HepG2 (cell line): Measurements from ENCODE around the gene KCNK7. TPM values are rescaled to one million over a fixed set of nuclear protein-coding genes. Genes with fewer than 3 reads are reported as not detected.

ENCODE experiments used
- ATAC-seq: fragments of 200-7000 bp; cut with Tn5 transposase; 3 replicates; pipeline ENCODE4 v1.9.1; 2020; ENCODE audit warnings: mild to moderate bottlenecking, moderate library complexity
- BruUV-seq: library from RNA; stranded (reverse); fragments of 400-500 nt; replicated peaks from 2 replicates; lab custom pipeline; 2021; lab: Mats Ljungman, UMichigan
- CTCF ChIA-PET: fragments of 300-600 bp; formaldehyde crosslinking; extraction: SDS; loops from one replicate; lab custom pipeline; 2021; ENCODE audit warnings: low total read pairs, inconsistent platforms, low intra/inter-chr PET ratio; lab: Yijun Ruan, JAX
- POLR2A ChIA-PET: fragments of 350-600 bp; sonication (Branson Sonifier 250); formaldehyde crosslinking; loops from one replicate; lab custom pipeline; 2020; ENCODE audit warnings: antibody characterized with exemption, inconsistent platforms; lab: Yijun Ruan, JAX
- DNase-seq: peaks from one replicate; pipeline ENCODE4 v3.0.0-alpha.2; 2015; ENCODE audit warnings: low spot score
- FAIRE-seq: peaks from 3 replicates; lab custom pipeline; 2011; peaks lifted over from hg19 to GRCh38; lab: Jason Lieb, UNC
- H2AFZ ChIP-seq: one replicate; pipeline ENCODE4 v1.6.1; 2011; ENCODE audit warnings: low read length, inconsistent platforms
- H3K27ac ChIP-seq: fragments of 300-600 bp; 3 replicates; pipeline ENCODE4 v1.8.0; 2011; ENCODE audit warnings: mixed run types, mild to moderate bottlenecking, mixed read lengths, low read length, inconsistent platforms; ENCODE audit not compliant: insufficient read depth; ENCODE audit errors: extremely low read length
- H3K27me3 ChIP-seq, 2 experiments: fragments of 200-600 bp in 1 of 2; 2 replicates in 1 of 2; 3 replicates in 1 of 2; pipeline versions ENCODE4 v1.6.0 to v1.8.0; 2011; ENCODE audit warnings: low read length in 2 of 2, mild to moderate bottlenecking in 2 of 2, moderate library complexity in 2 of 2, inconsistent platforms in 1 of 2; ENCODE audit not compliant: insufficient read depth in 2 of 2, control insufficient read depth in 1 of 2
- H3K36me3 ChIP-seq, 2 experiments: fragments of 200-600 bp in 1 of 2; replicated peaks in 1 of 2; 2 replicates in 1 of 2; 3 replicates in 1 of 2; pipeline versions ENCODE4 v1.5.1 to v1.8.0; 2011; ENCODE audit warnings: low read length in 2 of 2, inconsistent platforms in 1 of 2; ENCODE audit not compliant: insufficient read depth in 2 of 2, control insufficient read depth in 1 of 2
- H3K4me1 ChIP-seq: 2 replicates; pipeline ENCODE4 v1.5.1; 2012; ENCODE audit warnings: low read length, inconsistent platforms; ENCODE audit not compliant: insufficient read depth
- H3K4me2 ChIP-seq: 2 replicates; pipeline ENCODE4 v1.6.0; 2011; ENCODE audit warnings: low read depth, low read length, inconsistent platforms
- H3K4me3 ChIP-seq, 3 experiments: fragments of 200-600 bp in 1 of 3; sonication (generic), shearing (Covaris generic) in 1 of 3; replicated peaks in 1 of 3; 2 replicates each; pipeline ENCODE4 v1.5.1; 2011 to 2016; ENCODE audit warnings: low read length in 3 of 3, inconsistent platforms in 2 of 3, low read depth in 2 of 3, mild to moderate bottlenecking in 2 of 3, control low read depth in 1 of 3, mixed read lengths in 1 of 3; ENCODE audit not compliant: insufficient read depth in 1 of 3
- H3K79me2 ChIP-seq: one replicate; pipeline ENCODE4 v1.6.1; 2011; ENCODE audit warnings: low read length, inconsistent platforms; ENCODE audit not compliant: insufficient read depth
- H3K9ac ChIP-seq: 2 replicates; pipeline ENCODE4 v1.6.0; 2011; ENCODE audit warnings: mild to moderate bottlenecking, low read depth, low read length, inconsistent platforms; ENCODE audit not compliant: insufficient read depth
- H3K9me3 ChIP-seq: 2 replicates; pipeline ENCODE4 v1.5.1; 2012; ENCODE audit warnings: mild to moderate bottlenecking, low read length
- H4K20me1 ChIP-seq: 2 replicates; pipeline ENCODE4 v1.6.0; 2011; ENCODE audit warnings: inconsistent platforms, mild to moderate bottlenecking, low read length, moderate library complexity; ENCODE audit not compliant: insufficient read depth
- HMG20A ChIP-seq: IDR thresholded peaks from 2 replicates; pipeline ENCODE4 v1.6.1; 2016; ENCODE audit warnings: borderline replicate concordance
- HNRNPUL1 ChIP-seq: fragments of 200-400 bp; formaldehyde crosslinking; IDR thresholded peaks from 2 replicates; pipeline ENCODE4 v1.6.1; 2017; ENCODE audit warnings: low read depth, mild to moderate bottlenecking, low read length, moderate library complexity
- KDM5A ChIP-seq: fragments of 200-600 bp; sonication (generic); IDR thresholded peaks from 2 replicates; pipeline ENCODE4 v1.7.0; 2018; ENCODE audit warnings: antibody characterized with exemption, mild to moderate bottlenecking, low read length, borderline replicate concordance
- RBAK ChIP-seq: sonication (generic); formaldehyde crosslinking; IDR thresholded peaks from 2 replicates; pipeline ENCODE4 v1.5.1; 2020; ENCODE audit warnings: mild to moderate bottlenecking, missing genetic modification reagents
- RBFOX2 ChIP-seq: fragments of 200-400 bp; formaldehyde crosslinking; IDR thresholded peaks from 2 replicates; pipeline ENCODE4 v1.6.1; 2017; ENCODE audit warnings: low read depth, mild to moderate bottlenecking, low read length
- RBM22 ChIP-seq: fragments of 200-400 bp; formaldehyde crosslinking; optimal IDR thresholded peaks from 2 replicates; pipeline ENCODE3; 2017; ENCODE audit warnings: mild to moderate bottlenecking, low read length, moderate library complexity
- SMARCC2 ChIP-seq: fragments of 450-650 bp; IDR thresholded peaks from 2 replicates; pipeline ENCODE4 v1.6.1; 2017; ENCODE audit warnings: antibody characterized with exemption, mild to moderate bottlenecking
- SRSF4 ChIP-seq: fragments of 200-400 bp; formaldehyde crosslinking; IDR thresholded peaks from one replicate; pipeline ENCODE4 v1.6.1; 2018; ENCODE audit warnings: mild to moderate bottlenecking, low read depth, low read length, moderate library complexity; ENCODE audit not compliant: poor library complexity, severe bottlenecking
- SRSF9 ChIP-seq: fragments of 200-400 bp; formaldehyde crosslinking; IDR thresholded peaks from 2 replicates; pipeline ENCODE4 v1.6.1; 2018; ENCODE audit warnings: borderline replicate concordance, mild to moderate bottlenecking, low read depth, low read length; ENCODE audit not compliant: insufficient read depth, poor library complexity, severe bottlenecking
- ZNF234 ChIP-seq: sonication (generic); formaldehyde crosslinking; conservative IDR thresholded peaks from 2 replicates; pipeline ENCODE4 v1.5.1; 2020; ENCODE audit warnings: mild to moderate bottlenecking, missing genetic modification reagents
- ZNF251 ChIP-seq: sonication (generic); formaldehyde crosslinking; IDR thresholded peaks from 2 replicates; pipeline ENCODE4 v1.9.0; 2021; ENCODE audit warnings: mild to moderate bottlenecking, missing genetic modification reagents
- ZNF382 ChIP-seq: sonication (generic); formaldehyde crosslinking; IDR thresholded peaks from 2 replicates; pipeline ENCODE4 v1.5.0; 2020; ENCODE audit warnings: missing genetic modification reagents, mild to moderate bottlenecking, borderline replicate concordance
- ZNF468 ChIP-seq: sonication (generic); formaldehyde crosslinking; IDR thresholded peaks from 2 replicates; pipeline ENCODE4 v1.8.0; 2022; ENCODE audit warnings: mild to moderate bottlenecking, moderate library complexity, missing genetic modification reagents
- ZSCAN20 ChIP-seq: sonication (generic); formaldehyde crosslinking; IDR thresholded peaks from 2 replicates; pipeline ENCODE4 v1.4.0; 2020; ENCODE audit warnings: missing genetic modification reagents, mild to moderate bottlenecking, borderline replicate concordance
- WGBS: methylation state at CpG from one replicate; pipeline ENCODE4 v1.1.6; 2017; ENCODE audit warnings: low lambda C conversion rate; 5-methylcytosine and 5-hydroxymethylcytosine counted together
- in situ Hi-C: cut with HindIII; loops from 2 replicates; pipeline ENCODE4 v1.10.0; 2017; ENCODE audit warnings: low pct_unique_long_range_greater_than_20kb; ENCODE audit not compliant: extremely low pct_ligation_motif_present
- intact Hi-C: fragments of 100-400 bp; cut with micrococcal nuclease; formaldehyde crosslinking; loops from one replicate; pipeline ENCODE4 v1.10.0; 2022; ENCODE audit not compliant: unreplicated experiment
- polyA plus RNA-seq, 8 experiments: library from polyadenylated mRNA; depleted of rRNA in 3 of 8; stranded (reverse) in 7 of 8; unstranded in 1 of 8; fragments of >200 nt; fragmentation: Illumina TruSeq in 4 of 8; extraction: Trizol in 4 of 8; gene quantifications; 2 replicates each; pipeline versions ENCODE4 v1.2.1 to v1.2.3, GENCODE V29; 2011 to 2016; ENCODE audit warnings: low read depth in 4 of 8, missing spikeins in 1 of 8, mixed read lengths in 1 of 8; ENCODE audit not compliant: insufficient read depth in 1 of 8
- total RNA-seq, 5 experiments: library from RNA; depleted of rRNA; stranded (reverse); fragments of >200 nt; fragmentation: Illumina TruSeq; extraction: Trizol; gene quantifications; 2 replicates each; pipeline ENCODE4 v1.2.3, GENCODE V29; 2016; ENCODE audit warnings: low read depth in 1 of 5
- TF ChIP-seq, protein P1 (sequence below): sonication (generic); formaldehyde crosslinking; IDR thresholded peaks from 2 replicates; pipeline ENCODE4 v1.4.0; 2020; ENCODE audit warnings: missing genetic modification reagents
- TF ChIP-seq, protein P2 (sequence below): IDR thresholded peaks from 2 replicates; pipeline ENCODE4 v1.6.1; 2016; ENCODE audit warnings: mild to moderate bottlenecking
- TF ChIP-seq, protein P3 (sequence below): sonication (generic); formaldehyde crosslinking; conservative IDR thresholded peaks from 2 replicates; pipeline ENCODE4 v1.8.0; 2022; ENCODE audit warnings: mild to moderate bottlenecking, moderate library complexity, missing genetic modification reagents
- TF ChIP-seq, protein P4 (sequence below): sonication (generic); formaldehyde crosslinking; IDR thresholded peaks from 2 replicates; pipeline ENCODE4 v1.4.0; 2020; ENCODE audit warnings: missing genetic modification reagents, borderline replicate concordance

Gene KCNK7
- total and polyA plus RNA-seq, 2 of the 13 experiments (the other 11 are each of a cell fraction or from before 2014, with no cell fraction given), result 0.11 TPM; not detected in 1

DNA sequence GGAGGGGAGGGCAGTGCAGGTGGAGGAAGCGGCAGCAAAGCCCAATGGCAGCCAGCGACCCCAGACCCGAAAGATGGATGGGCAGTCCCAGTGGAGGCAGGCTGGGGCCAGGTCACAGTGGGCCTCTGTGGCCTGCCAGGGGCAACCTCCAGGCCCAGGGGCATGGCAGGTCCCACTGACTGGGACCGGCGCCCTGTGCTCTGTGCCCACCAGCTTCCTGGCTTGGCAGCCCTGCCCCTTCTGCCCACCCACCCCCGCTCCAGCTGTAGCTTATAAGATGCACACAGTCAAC, 4.3 kb upstream of the KCNK7 start:
- H3K36me3 ChIP-seq, result peaks cover 14 to 36% of the 10 kb centered on the region in 2 experiments
- ATAC-seq (0 out of 3 replicates have a peak, but pooled peaks have one; percentile 4), DNase-seq (no peak), FAIRE-seq (no peak)
- WGBS, result 100% methylated on average over 1 of the region's 6 CpGs
- ChIA-PET CTCF (no interaction called here), POLR2A (interaction anchor here (0.6 to 6.0 kb wide), 3 partner anchors 11 to 63 kb away, joined by 3 to 47 read pairs (median 3); partner anchors contain the start of genes MAP3K11 and PCNX3)
- no peak overlapping the region for H3K9ac ChIP-seq
- in situ Hi-C loops, result no loop called here
- no peaks in the 10 kb centered on the region for H3K9me3 ChIP-seq
- no peaks in the 10 kb centered on the region for H3K79me2 ChIP-seq
- 0 out of 2 replicates have a peak, but pooled peaks cover 3% of the 10 kb centered on the region for H4K20me1 ChIP-seq
- no peak overlapping the region for H3K4me2 ChIP-seq
- no peak overlapping the region for H3K4me3 ChIP-seq
- no peak overlapping the region for H3K27ac ChIP-seq
- no peaks in the 10 kb centered on the region for H3K4me1 ChIP-seq
- intact Hi-C loops, result no loop called here
- no peak overlapping the region for H2AFZ ChIP-seq
- no TSS peak for BruUV-seq
- no peaks in the 10 kb centered on the region for H3K27me3 ChIP-seq
- TF ChIP-seq, protein P1, sequence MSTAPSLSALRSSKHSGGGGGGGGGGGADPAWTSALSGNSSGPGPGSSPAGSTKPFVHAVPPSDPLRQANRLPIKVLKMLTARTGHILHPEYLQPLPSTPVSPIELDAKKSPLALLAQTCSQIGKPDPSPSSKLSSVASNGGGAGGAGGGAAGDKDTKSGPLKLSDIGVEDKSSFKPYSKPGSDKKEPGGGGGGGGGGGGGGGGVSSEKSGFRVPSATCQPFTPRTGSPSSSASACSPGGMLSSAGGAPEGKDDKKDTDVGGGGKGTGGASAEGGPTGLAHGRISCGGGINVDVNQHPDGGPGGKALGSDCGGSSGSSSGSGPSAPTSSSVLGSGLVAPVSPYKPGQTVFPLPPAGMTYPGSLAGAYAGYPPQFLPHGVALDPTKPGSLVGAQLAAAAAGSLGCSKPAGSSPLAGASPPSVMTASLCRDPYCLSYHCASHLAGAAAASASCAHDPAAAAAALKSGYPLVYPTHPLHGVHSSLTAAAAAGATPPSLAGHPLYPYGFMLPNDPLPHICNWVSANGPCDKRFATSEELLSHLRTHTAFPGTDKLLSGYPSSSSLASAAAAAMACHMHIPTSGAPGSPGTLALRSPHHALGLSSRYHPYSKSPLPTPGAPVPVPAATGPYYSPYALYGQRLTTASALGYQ (CRISPR knock-in tag), result no peak
- no peak for TF ChIP-seq SRSF9
- no peak for TF ChIP-seq ZSCAN20 (CRISPR knock-in tag)
- no peak for TF ChIP-seq SMARCC2
- TF ChIP-seq SRSF4, result no peak
- TF ChIP-seq RBAK (CRISPR knock-in tag), result no peak
- TF ChIP-seq RBFOX2, result peak; percentile 57; the same call in 1 of the 2 replicates
- no peak for TF ChIP-seq ZNF382 (CRISPR knock-in tag)
- no peak for TF ChIP-seq KDM5A
- TF ChIP-seq, protein P2, sequence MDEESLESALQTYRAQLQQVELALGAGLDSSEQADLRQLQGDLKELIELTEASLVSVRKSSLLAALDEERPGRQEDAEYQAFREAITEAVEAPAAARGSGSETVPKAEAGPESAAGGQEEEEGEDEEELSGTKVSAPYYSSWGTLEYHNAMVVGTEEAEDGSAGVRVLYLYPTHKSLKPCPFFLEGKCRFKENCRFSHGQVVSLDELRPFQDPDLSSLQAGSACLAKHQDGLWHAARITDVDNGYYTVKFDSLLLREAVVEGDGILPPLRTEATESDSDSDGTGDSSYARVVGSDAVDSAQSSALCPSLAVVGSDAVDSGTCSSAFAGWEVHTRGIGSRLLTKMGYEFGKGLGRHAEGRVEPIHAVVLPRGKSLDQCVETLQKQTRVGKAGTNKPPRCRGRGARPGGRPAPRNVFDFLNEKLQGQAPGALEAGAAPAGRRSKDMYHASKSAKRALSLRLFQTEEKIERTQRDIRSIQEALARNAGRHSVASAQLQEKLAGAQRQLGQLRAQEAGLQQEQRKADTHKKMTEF, result no peak
- TF ChIP-seq, protein P3, sequence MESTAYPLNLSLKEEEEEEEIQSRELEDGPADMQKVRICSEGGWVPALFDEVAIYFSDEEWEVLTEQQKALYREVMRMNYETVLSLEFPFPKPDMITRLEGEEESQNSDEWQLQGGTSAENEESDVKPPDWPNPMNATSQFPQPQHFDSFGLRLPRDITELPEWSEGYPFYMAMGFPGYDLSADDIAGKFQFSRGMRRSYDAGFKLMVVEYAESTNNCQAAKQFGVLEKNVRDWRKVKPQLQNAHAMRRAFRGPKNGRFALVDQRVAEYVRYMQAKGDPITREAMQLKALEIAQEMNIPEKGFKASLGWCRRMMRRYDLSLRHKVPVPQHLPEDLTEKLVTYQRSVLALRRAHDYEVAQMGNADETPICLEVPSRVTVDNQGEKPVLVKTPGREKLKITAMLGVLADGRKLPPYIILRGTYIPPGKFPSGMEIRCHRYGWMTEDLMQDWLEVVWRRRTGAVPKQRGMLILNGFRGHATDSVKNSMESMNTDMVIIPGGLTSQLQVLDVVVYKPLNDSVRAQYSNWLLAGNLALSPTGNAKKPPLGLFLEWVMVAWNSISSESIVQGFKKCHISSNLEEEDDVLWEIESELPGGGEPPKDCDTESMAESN (CRISPR knock-in tag), result no peak
- peak; percentile 60 for TF ChIP-seq RBM22
- TF ChIP-seq, protein P4, sequence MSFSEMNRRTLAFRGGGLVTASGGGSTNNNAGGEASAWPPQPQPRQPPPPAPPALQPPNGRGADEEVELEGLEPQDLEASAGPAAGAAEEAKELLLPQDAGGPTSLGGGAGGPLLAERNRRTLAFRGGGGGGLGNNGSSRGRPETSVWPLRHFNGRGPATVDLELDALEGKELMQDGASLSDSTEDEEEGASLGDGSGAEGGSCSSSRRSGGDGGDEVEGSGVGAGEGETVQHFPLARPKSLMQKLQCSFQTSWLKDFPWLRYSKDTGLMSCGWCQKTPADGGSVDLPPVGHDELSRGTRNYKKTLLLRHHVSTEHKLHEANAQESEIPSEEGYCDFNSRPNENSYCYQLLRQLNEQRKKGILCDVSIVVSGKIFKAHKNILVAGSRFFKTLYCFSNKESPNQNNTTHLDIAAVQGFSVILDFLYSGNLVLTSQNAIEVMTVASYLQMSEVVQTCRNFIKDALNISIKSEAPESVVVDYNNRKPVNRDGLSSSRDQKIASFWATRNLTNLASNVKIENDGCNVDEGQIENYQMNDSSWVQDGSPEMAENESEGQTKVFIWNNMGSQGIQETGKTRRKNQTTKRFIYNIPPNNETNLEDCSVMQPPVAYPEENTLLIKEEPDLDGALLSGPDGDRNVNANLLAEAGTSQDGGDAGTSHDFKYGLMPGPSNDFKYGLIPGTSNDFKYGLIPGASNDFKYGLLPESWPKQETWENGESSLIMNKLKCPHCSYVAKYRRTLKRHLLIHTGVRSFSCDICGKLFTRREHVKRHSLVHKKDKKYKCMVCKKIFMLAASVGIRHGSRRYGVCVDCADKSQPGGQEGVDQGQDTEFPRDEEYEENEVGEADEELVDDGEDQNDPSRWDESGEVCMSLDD (CRISPR knock-in tag), result no peak
- TF ChIP-seq ZNF468, result no peak
- no peak for TF ChIP-seq ZNF234 (CRISPR knock-in tag)
- no peak for TF ChIP-seq ZNF251 (CRISPR knock-in tag)
- no peak for TF ChIP-seq HMG20A (CRISPR knock-in tag)
- TF ChIP-seq HNRNPUL1, result no peak
